ENCODE results near the gene CRYAB.
"Not testable (repeated sequence)": the region's sequence is repeated elsewhere in the genome, so short reads cannot be mapped to it uniquely, and the experiment has no call there.

Gene CRYAB

GRCh38 chr11:111908639-111909305 is 2.8 kb downstream of the CRYAB start:
- peak; percentile 47 for DNase-seq (ENCODE audit: low spot score)

DNA sequence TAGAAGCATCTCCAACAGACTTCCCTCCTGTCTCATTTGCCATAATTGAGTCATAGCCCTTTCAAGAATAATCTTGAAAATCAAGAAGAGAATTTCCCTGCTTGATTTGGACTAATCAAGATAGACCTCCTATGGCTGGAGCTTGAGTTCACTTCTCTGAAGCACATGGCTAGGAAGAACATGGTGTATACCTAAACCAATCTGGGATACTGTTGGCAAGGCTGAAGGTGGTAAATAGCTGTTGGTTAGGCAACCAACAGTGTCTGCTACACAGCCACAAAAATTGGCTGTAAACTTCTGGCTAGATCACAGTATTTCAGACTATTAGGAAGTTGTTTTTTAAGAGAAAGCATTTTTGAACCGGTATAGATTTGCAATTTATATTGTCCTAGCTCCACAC is 4.9 kb downstream of the CRYAB start:
- DNase-seq (ENCODE audit: low spot score): no peak

- no peak for DNase-seq (ENCODE audit: low spot score)
Observed at GRCh38 chr11:111905411-111905810, 6.2 kb downstream of the CRYAB start.

- DNase-seq (ENCODE audit: low spot score): no peak
Observed at GRCh38 chr11:111886844-111887243, 24.7 kb downstream of the CRYAB start.

DNA sequence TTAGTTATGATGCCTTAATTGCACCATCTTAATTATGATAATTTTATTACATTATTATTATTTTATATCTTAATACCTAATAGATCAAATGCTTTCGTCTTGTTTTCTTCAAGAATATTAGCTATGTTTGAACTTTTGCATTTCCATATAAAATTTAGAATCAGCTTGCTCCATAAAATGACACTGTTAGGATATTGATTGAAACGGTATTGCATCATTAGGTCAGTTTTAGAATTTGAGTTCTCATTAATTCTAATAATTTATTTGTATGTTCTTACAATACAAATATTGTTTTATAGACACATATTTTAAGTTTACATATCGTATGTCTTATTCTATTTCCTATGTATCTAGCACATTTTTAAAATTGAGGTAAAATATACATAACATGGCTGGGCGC is 25.5 kb downstream of the CRYAB start:
- no peak for DNase-seq (ENCODE audit: low spot score)

- not testable (repeated sequence) for DNase-seq (ENCODE audit: low spot score)
Observed at GRCh38 chr11:111885053-111885452, 26.5 kb downstream of the CRYAB start.

- peak; percentile 20 for DNase-seq (ENCODE audit: low spot score)
Observed at GRCh38 chr11:111882202-111882601, 29.4 kb downstream of the CRYAB start.

DNA sequence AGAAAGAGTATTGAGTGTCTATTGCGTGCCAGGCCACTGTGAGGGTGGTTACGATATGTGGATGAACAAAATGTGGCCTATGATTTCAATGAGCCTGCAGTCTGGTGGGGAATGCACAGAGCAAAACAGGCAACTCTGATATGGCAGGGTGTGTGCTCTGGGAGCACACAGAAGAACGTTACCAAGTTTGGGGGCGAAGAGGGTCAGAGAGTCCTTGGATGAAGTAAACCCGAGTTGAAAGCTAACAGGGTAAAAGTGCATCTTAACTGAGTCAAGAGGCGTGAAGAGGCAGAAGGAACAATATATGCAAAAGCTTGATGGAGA is 32.0 kb downstream of the CRYAB start:
- DNase-seq (ENCODE audit: low spot score): no peak

DNA sequence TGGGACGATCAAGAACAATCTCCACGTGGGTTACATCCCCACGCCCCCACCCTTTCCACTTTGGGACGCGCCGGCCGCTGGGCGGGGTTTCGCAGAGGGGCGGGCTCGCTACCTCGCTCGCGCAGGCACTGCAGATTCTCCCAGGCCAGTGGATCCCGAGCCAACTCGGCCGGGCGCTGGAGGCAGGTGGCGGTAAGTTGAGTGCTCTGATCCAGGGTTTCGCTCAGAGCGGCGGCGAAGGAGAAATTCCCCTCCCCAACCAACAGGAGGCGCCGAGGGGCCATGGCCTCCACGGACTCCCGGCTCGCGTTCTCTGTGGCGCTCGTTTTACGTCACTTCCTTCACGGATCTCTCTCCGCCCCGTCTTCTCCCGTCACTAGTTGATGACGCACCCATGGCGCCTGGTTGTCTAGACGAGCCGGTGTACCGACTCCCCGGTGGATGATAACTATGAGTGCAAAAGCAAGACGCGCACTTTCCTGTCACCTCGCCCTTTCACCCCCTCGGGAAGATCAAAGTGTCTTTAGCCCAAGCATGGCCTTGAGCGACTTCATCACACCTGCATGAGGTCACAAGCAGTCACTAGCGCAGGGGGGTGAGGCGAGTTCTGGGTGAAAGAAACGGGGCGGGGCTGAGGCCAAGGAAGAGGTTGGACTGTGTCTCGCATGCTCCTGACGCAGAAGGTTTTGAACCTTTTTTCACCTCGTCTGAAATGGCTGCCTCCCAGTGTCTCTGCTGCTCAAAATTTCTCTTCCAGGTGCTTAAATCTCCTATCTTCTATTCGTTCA is 32.5 kb downstream of the CRYAB start, which contains the start of the genes CFAP68 and FDXACB1:
Gene CFAP68 (plus strand): TSS at position 693 of the 788 bp plus-strand sequence. CDS start 20 bp downstream, at position 713.
Gene FDXACB1 (minus strand): TSS at position 317 of the 788 bp plus-strand sequence. CDS start 33 bp downstream, at position 284.
- DNase-seq (ENCODE audit: low spot score): peak; percentile 97

- DNase-seq (ENCODE audit: low spot score): no peak
Observed at GRCh38 chr11:111878385-111878848, 33.2 kb downstream of the CRYAB start.

GRCh38 chr11:111871693-111872161 is 39.8 kb downstream of the CRYAB start:
- DNase-seq (ENCODE audit: low spot score): no peak

- peak; percentile 68 for DNase-seq (ENCODE audit: low spot score)
Observed at GRCh38 chr11:111870886-111871692, 40.5 kb downstream of the CRYAB start, which contains the start of gene ALG9. ALG9 (minus strand) TSS chr11:111871581; CDS start chr11:111871482, 99 bp downstream.

- DNase-seq (ENCODE audit: low spot score): peak; percentile 5
Observed at GRCh38 chr11:111870522-111870885, 41.1 kb downstream of the CRYAB start.

DNA sequence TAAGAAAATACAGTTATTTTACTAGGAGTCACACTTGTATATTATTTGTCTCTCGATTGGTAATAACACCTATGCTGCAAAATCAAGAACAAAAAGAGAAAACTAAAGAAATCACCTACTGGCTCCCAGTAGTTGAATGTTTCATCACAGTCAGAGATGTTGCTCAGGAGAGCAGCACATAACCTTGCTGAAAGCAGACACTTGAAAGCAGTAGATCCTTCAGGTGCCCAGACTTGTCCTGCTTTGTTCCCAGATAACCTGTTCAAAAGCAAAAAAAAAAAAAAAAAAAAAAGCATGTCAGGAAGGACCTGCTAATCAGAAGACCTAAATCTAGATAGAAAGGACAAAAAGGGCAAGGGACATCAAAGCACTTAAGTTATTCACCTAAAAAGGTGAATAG is 41.5 kb downstream of the CRYAB start:
- no peak for DNase-seq (ENCODE audit: low spot score)

- DNase-seq (ENCODE audit: low spot score): no peak
Observed at GRCh38 chr11:111860257-111860656, 51.3 kb downstream of the CRYAB start.

Measured in globus pallidus (tissue), 1 donor.